Common myeloid progenitor, CD34-positive (primary cell): Measurements from ENCODE around the gene XPA.
A peak's percentile ranks its signal among the peaks of the same experiment; 100 is the strongest.
"Not testable (repeated sequence)": the region's sequence is repeated elsewhere in the genome, so short reads cannot be mapped to it uniquely, and the experiment has no call there.

Experiments
- CTCF ChIA-PET: fragments of 350-600 bp; sonication (Branson Sonifier 250); formaldehyde crosslinking; loops from one replicate; lab custom pipeline; 2021; ENCODE audit warnings: antibody characterized with exemption; lab: Charles Lee
- POLR2A ChIA-PET: fragments of 350-600 bp; sonication (Branson Sonifier 250); formaldehyde crosslinking; loops from one replicate; lab custom pipeline; 2021; ENCODE audit warnings: antibody characterized with exemption; lab: Charles Lee
- DNase-seq, 3 donors: peaks; one replicate each; pipeline versions ENCODE4 v3.0.0 to v3.0.0-alpha.2; 2013
- H3K27ac ChIP-seq, 2 experiments: 1 replicate in 1 of 2; 2 replicates in 1 of 2; pipeline ENCODE4 v1.7.0; 2013; ENCODE audit warnings: inconsistent platforms in 2 of 2, low read length in 2 of 2, mild to moderate bottlenecking in 2 of 2, low read depth in 1 of 2, moderate library complexity in 1 of 2; ENCODE audit not compliant: severe bottlenecking in 2 of 2, insufficient read depth in 1 of 2, poor library complexity in 1 of 2
- H3K27me3 ChIP-seq, 5 experiments: replicated peaks in 2 of 5; 1 replicate in 3 of 5; 2 replicates in 2 of 5; pipeline versions ENCODE4 v1.6.1 to v1.7.0; 2013; ENCODE audit warnings: low read length in 4 of 5, mild to moderate bottlenecking in 2 of 5, moderate library complexity in 2 of 5, inconsistent platforms in 1 of 5; ENCODE audit not compliant: insufficient read depth in 5 of 5, control insufficient read depth in 4 of 5
- H3K36me3 ChIP-seq, 4 experiments: 1 replicate in 2 of 4; 2 replicates in 2 of 4; pipeline versions ENCODE4 v1.6.1 to v1.7.0; 2013; ENCODE audit warnings: low read length in 3 of 4, control low read depth in 1 of 4, mild to moderate bottlenecking in 1 of 4; ENCODE audit not compliant: control insufficient read depth in 4 of 4, insufficient read depth in 4 of 4
- H3K4me1 ChIP-seq, 4 experiments: 1 replicate in 3 of 4; 2 replicates in 1 of 4; pipeline versions ENCODE4 v1.6.1 to v1.7.1; 2013; ENCODE audit warnings: low read length in 3 of 4, mild to moderate bottlenecking in 3 of 4, control low read depth in 1 of 4, inconsistent platforms in 1 of 4, moderate library complexity in 1 of 4; ENCODE audit not compliant: control insufficient read depth in 4 of 4, insufficient read depth in 4 of 4; ENCODE audit errors: control extremely low read depth in 1 of 4
- H3K4me3 ChIP-seq, 7 experiments: 1 replicate in 4 of 7; 2 replicates in 3 of 7; pipeline versions ENCODE4 v1.5.1 to v1.7.0; 2013; ENCODE audit warnings: mild to moderate bottlenecking in 7 of 7, low read length in 6 of 7, moderate library complexity in 6 of 7, inconsistent platforms in 2 of 7, low read depth in 2 of 7, control low read depth in 1 of 7; ENCODE audit not compliant: insufficient read depth in 4 of 7, control insufficient read depth in 1 of 7; ENCODE audit errors: extremely low read depth in 1 of 7
- H3K9me3 ChIP-seq, 5 experiments: 1 replicate in 4 of 5; 2 replicates in 1 of 5; pipeline versions ENCODE4 v1.6.1 to v1.7.1; 2013; ENCODE audit warnings: low read length in 4 of 5, mild to moderate bottlenecking in 2 of 5, inconsistent platforms in 1 of 5, low read depth in 1 of 5, moderate library complexity in 1 of 5; ENCODE audit not compliant: control insufficient read depth in 4 of 5, insufficient read depth in 2 of 5; ENCODE audit errors: control extremely low read depth in 1 of 5
- WGBS: methylation state at CpG from one replicate; pipeline ENCODE4 v1.1.5; 2013; ENCODE audit not compliant: insufficient coverage; 5-methylcytosine and 5-hydroxymethylcytosine counted together

The XPA gene

DNA sequence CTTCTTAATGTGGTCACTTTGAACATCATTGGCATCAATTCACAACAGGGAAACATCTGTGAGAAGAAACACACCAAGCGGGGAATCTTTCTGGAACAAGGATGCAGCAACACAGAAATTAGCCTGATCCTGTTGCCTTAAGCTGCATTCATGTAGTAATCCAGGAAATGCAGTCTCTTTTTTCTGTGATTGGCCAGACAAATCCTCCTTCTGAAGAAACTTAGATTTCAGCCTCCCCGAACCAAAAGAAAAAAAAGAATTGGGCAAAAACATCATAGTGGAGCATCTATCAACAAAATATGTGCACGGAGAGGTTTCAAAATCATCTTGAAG is 7.2 kb upstream of the XPA start:
- WGBS: 95% methylated on average over 3 of the region's 3 CpGs
- Histone ChIP-seq H3K27me3 (peaks cover 0 to 68% (median 32%) of the 10 kb centered on the region in 5 experiments), H3K9me3 (no peaks in the 10 kb centered on the region), H3K4me1 (no peaks in the 10 kb centered on the region), H3K4me3 (no peak overlapping the region), H3K27ac (no peak overlapping the region), H3K36me3 (no peaks in the 10 kb centered on the region)
- ChIA-PET POLR2A (no interaction called here), CTCF (interaction anchor here (1.0 to 1.4 kb wide), 4 partner anchors 71 to 197 kb away, joined by 3 to 5 read pairs (median 4); partner anchors contain the start of genes NCBP1 and TSTD2)
- no peak for DNase-seq

DNA sequence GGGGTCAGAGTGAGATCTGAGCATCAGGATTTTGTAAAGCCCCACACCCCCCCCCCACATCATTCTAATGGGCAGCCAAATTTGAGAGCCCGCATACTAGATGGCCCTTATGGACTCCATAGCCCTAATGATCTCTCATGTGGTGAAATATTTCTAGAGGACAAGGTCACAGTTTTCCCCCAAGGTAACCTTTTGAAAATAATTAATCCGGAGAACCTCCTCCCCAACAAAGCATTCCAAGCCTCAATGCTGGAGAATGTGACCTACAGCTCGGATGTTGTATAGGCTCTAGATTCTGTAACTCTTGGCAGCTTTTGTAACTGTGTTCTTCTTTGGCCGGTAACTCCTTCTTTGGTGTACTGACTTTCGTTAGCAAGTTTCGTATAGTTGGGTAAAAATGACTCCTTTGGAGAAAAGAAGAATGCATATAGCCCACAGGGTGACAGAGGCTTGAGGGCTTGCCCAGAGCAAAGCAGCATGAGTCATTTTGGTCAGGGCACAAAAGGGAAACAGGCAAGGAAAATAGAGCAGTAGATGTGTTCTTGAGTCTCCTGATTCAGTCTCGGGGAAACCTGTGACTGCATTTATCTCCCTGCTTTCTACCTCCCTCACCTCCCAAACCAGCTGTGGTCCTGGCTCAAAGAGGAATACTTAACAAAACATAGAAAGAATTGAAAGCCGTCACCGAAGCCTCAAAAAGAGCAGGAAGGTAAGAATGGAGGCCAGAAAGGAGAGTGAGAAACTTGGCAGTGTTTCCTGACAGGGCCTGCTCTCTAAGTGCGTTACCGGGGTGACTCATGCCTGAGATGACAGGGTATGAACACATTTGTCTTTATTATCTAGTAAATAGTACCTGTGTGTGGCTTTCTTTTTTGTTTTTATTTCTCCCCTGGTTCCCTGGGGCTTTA is 6.6 kb upstream of the XPA start:
- no peak overlapping the region for H3K4me3 ChIP-seq
- POLR2A ChIA-PET: no interaction called here
- H3K36me3 ChIP-seq: no peaks in the 10 kb centered on the region
- CTCF ChIA-PET: interaction anchor here (1.0 to 1.3 kb wide), 2 partner anchors 70 to 198 kb away, joined by 3 read pairs; partner anchors contain the start of genes NCBP1 and TSTD2
- H3K4me1 ChIP-seq: peaks cover 0 to 3% (median 0%) of the 10 kb centered on the region in 4 experiments
- peak in 2 of 3 donors; percentile 46 to 52 for DNase-seq
- 94% methylated on average over 8 of the region's 11 CpGs for WGBS
- H3K27ac ChIP-seq: no peak overlapping the region
- peaks cover 0 to 65% (median 30%) of the 10 kb centered on the region in 5 experiments for H3K27me3 ChIP-seq
- H3K9me3 ChIP-seq: no peaks in the 10 kb centered on the region

DNA sequence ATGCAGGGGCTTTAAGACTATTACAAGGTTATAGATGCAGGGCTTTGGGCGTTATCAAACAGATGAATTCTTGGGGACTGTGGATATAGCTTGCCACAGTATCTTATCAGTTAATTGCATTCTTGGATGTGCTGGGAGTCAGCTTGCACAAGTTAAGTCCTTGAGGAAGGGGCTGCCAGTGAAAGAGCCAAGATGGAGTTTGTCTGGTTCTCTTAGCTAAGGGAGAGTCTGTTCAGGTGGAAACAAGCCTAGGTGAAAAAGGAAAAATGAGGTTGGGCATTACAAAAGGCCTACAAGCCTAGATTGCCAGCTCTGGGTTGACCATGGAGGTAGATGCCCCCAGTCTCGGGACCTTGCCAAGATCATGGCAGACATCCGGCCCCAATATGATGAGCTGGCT is 2.7 kb upstream of the XPA start:
- H3K4me3 ChIP-seq, H3K36me3 ChIP-seq, POLR2A ChIA-PET, H3K27ac ChIP-seq, H3K9me3 ChIP-seq, DNase-seq: not testable (repeated sequence)
- peaks cover 0 to 32% (median 12%) of the 10 kb centered on the region in 5 experiments for H3K27me3 ChIP-seq
- H3K4me1 ChIP-seq: peaks cover 13 to 28% (median 18%) of the 10 kb centered on the region in 4 experiments
- CTCF ChIA-PET: interaction anchor here (0.6 kb wide), 1 partner anchor 822 kb away, joined by 3 read pairs; no protein-coding TSS in a partner anchor
- WGBS: 100% methylated on average over 3 of the region's 3 CpGs

DNA sequence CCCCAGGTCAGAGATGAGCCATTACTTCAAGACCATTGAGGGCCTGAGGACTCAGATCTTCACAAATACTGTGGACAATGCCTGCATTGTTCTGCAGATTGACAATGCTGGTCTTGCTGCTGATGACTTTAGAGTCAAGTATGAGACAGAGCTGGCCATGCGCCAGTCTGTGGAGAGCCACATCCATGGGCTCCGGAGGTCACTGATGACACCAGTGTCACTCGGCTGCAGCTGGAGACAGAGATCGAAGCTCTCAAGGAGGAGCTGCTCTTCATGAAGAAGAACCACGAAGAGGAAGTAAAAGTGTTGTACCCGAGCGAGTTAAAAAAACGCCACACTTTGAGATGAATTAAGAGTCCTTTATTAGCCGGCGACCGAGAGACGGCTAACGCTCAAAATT is 2.1 kb upstream of the XPA start:
- H3K27me3 ChIP-seq: peaks cover 0 to 26% (median 7%) of the 10 kb centered on the region in 5 experiments
- CTCF ChIA-PET: interaction anchor here (1.0 to 1.2 kb wide), 2 partner anchors 16 to 66 kb away, joined by 3 read pairs; partner anchors contain the start of gene NCBP1
- peaks cover 13 to 29% (median 18%) of the 10 kb centered on the region in 4 experiments for H3K4me1 ChIP-seq
- peak in 2 of 3 donors; percentile 50 to 59 for DNase-seq
- H3K36me3 ChIP-seq, POLR2A ChIA-PET, H3K4me3 ChIP-seq, H3K27ac ChIP-seq, H3K9me3 ChIP-seq: not testable (repeated sequence)
- 53% methylated on average over 8 of the region's 13 CpGs for WGBS

DNA sequence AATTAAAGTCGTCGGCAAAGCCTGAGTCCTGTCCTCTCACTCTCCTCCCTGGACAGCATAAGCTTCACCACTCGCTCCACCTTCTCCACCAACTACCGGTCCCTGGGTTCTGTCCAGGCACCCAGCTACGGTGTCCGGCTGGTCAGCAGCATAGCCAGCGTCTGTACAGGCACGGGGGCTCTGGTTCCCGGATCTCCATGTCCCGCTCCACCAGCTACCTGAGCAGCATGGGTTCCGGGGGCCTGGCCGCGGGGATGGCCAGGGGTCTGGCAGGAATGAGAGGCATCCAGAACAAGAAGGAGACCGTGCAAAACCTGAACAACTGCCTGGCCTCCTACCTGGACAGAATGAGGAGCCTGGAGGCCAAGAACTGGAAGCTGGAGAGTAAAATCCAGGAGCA is 1.7 kb upstream of the XPA start:
- Histone ChIP-seq H3K4me3 (no peak overlapping the region), H3K27ac (no peak overlapping the region), H3K36me3 (no peaks in the 10 kb centered on the region), H3K27me3 (peaks cover 0 to 22% (median 7%) of the 10 kb centered on the region in 5 experiments), H3K9me3 (no peaks in the 10 kb centered on the region), H3K4me1 (peaks cover 13 to 29% (median 18%) of the 10 kb centered on the region in 4 experiments)
- 98% methylated on average over 14 of the region's 14 CpGs for WGBS
- ChIA-PET POLR2A (no interaction called here), CTCF (interaction anchor here (1.0 to 1.2 kb wide), 3 partner anchors 16 to 207 kb away, joined by 3 read pairs; partner anchors contain the start of gene NCBP1)
- no peak for DNase-seq

DNA sequence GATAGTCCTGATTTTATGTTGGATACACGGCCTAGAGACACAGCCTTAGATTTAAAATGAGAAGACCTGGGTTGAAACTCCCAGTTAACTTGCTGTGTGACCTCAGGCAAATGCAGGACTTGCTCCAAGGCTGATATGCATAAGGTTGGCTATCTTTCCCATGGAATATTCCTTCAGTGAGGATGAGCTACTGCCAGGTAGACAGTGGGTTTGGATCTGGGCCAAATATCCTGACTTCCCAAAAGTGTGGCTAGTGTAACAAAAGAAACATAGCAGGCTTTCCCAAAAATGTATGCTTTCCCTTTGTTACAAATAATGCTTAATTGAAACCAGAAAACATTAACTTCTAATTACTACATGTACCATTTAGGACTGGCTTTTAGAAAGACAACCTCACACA is 697 bp upstream of the XPA start:
- Histone ChIP-seq H3K4me3 (peak overlapping the region in 4 of 7 experiments; percentile 74 to 89 (median 86)), H3K27me3 (peaks cover 0 to 17% (median 7%) of the 10 kb centered on the region in 5 experiments), H3K9me3 (no peaks in the 10 kb centered on the region), H3K27ac (peak overlapping the region in 1 of 2 experiments; percentile 78), H3K4me1 (peaks cover 13 to 29% (median 18%) of the 10 kb centered on the region in 4 experiments), H3K36me3 (no peaks in the 10 kb centered on the region)
- no peak for DNase-seq
- POLR2A ChIA-PET: no interaction called here
- 14% methylated on average over 1 of the region's 1 CpG for WGBS
- CTCF ChIA-PET: interaction anchor here (0.9 to 1.6 kb wide), 2 partner anchors 8 to 10 kb away, joined by 4 to 5 read pairs; no protein-coding TSS in a partner anchor
